HEK293 (cell line): ENCODE measurements around the gene FOXC2.
A peak's percentile ranks its signal among the peaks of the same experiment; 100 is the strongest.

Experiments used
- CTCF ChIA-PET: fragments of 350-600 bp; formaldehyde crosslinking; extraction: SDS; loops from one replicate; lab custom pipeline; 2021; ENCODE audit warnings: antibody characterized with exemption; lab: Yijun Ruan, JAX
- POLR2A ChIA-PET: fragments of 300-600 bp; formaldehyde crosslinking; extraction: SDS; loops from one replicate; lab custom pipeline; 2020; ENCODE audit warnings: antibody characterized with exemption, inconsistent platforms; lab: Yijun Ruan, JAX
- H3K27ac ChIP-seq: fragments of 200-500 bp; sonication (Bioruptor generic); 2 replicates; pipeline ENCODE4 v1.5.1; 2014; ENCODE audit warnings: low read depth, low read length, control low read depth, inconsistent platforms; ENCODE audit errors: extremely low read depth
- H3K36me3 ChIP-seq, 2 experiments: fragments of 200-500 bp in 1 of 2; sonication (Bioruptor generic) in 1 of 2; 1 replicate in 1 of 2; 2 replicates in 1 of 2; pipeline ENCODE4 v1.5.1; 2014 to 2017; ENCODE audit warnings: inconsistent platforms in 2 of 2, low read length in 2 of 2; ENCODE audit not compliant: control insufficient read depth in 2 of 2, insufficient read depth in 1 of 2
- H3K4me1 ChIP-seq: fragments of 200-500 bp; sonication (Bioruptor generic); 2 replicates; pipeline ENCODE4 v1.5.1; 2014; ENCODE audit warnings: mild to moderate bottlenecking, low read length, inconsistent platforms; ENCODE audit not compliant: control insufficient read depth, insufficient read depth
- H3K4me3 ChIP-seq: 2 replicates; pipeline ENCODE4 v1.5.1; 2011; ENCODE audit warnings: low read depth, mild to moderate bottlenecking, control low read depth, low read length, moderate library complexity
- H3K9me3 ChIP-seq: fragments of 200-500 bp; sonication (Bioruptor generic); 2 replicates; pipeline ENCODE4 v1.5.1; 2014; ENCODE audit warnings: low read depth, low read length, inconsistent platforms; ENCODE audit not compliant: control insufficient read depth, insufficient read depth
- ATF2 ChIP-seq: fragments of 450-650 bp; formaldehyde crosslinking; IDR thresholded peaks from 2 replicates; pipeline ENCODE4 v1.5.1; 2016; ENCODE audit warnings: missing biosample characterization, missing genetic modification characterization, low read depth
- ELK4 ChIP-seq: IDR thresholded peaks from 2 replicates; pipeline ENCODE4 v1.6.1; 2011; ENCODE audit warnings: mild to moderate bottlenecking, low read depth, low read length, borderline replicate concordance
- GLI2 ChIP-seq: fragments of 450-650 bp; formaldehyde crosslinking; IDR thresholded peaks from 2 replicates; pipeline ENCODE4; 2017; ENCODE audit warnings: missing biosample characterization, missing genetic modification characterization, low read depth, borderline replicate concordance
- HIC1 ChIP-seq: fragments of 450-650 bp; formaldehyde crosslinking; IDR thresholded peaks from 2 replicates; pipeline ENCODE4 v1.5.1; 2016; ENCODE audit warnings: missing biosample characterization, missing genetic modification characterization
- OSR2 ChIP-seq: fragments of 450-650 bp; formaldehyde crosslinking; IDR thresholded peaks from 2 replicates; pipeline ENCODE4 v1.5.1; 2016; ENCODE audit warnings: missing biosample characterization, missing genetic modification characterization
- PRDM6 ChIP-seq: fragments of 450-650 bp; formaldehyde crosslinking; IDR thresholded peaks from 2 replicates; pipeline ENCODE4 v1.5.1; 2017; ENCODE audit warnings: missing biosample characterization, missing genetic modification characterization
- TCF7L2 ChIP-seq: IDR thresholded peaks from 2 replicates; pipeline ENCODE4 v1.6.1; 2011; ENCODE audit warnings: low read depth, mild to moderate bottlenecking, inconsistent platforms, low read length, moderate library complexity, borderline replicate concordance
- TSHZ1 ChIP-seq: fragments of 450-650 bp; formaldehyde crosslinking; IDR thresholded peaks from 2 replicates; pipeline ENCODE4 v1.5.1; 2016; ENCODE audit warnings: missing biosample characterization, missing genetic modification characterization, borderline replicate concordance
- ZBTB1 ChIP-seq: fragments of 450-650 bp; formaldehyde crosslinking; IDR thresholded peaks from 2 replicates; pipeline ENCODE4 v1.5.1; 2016; ENCODE audit warnings: missing biosample characterization, missing genetic modification characterization
- ZBTB20 ChIP-seq: fragments of 450-650 bp; formaldehyde crosslinking; IDR thresholded peaks from 2 replicates; pipeline ENCODE4 v1.5.1; 2016; ENCODE audit warnings: missing biosample characterization, missing genetic modification characterization
- ZNF132 ChIP-seq: fragments of 450-650 bp; formaldehyde crosslinking; IDR thresholded peaks from 2 replicates; pipeline ENCODE4 v1.5.1; 2017; ENCODE audit warnings: missing biosample characterization, missing genetic modification characterization, borderline replicate concordance
- ZNF174 ChIP-seq: fragments of 450-650 bp; formaldehyde crosslinking; IDR thresholded peaks from 2 replicates; pipeline ENCODE4 v1.5.0; 2017; ENCODE audit warnings: missing biosample characterization, mild to moderate bottlenecking, missing genetic modification characterization
- ZNF24 ChIP-seq: fragments of 450-650 bp; formaldehyde crosslinking; IDR thresholded peaks from 2 replicates; pipeline ENCODE4 v1.5.1; 2016; ENCODE audit warnings: missing biosample characterization, missing genetic modification characterization
- ZNF335 ChIP-seq: fragments of 450-650 bp; formaldehyde crosslinking; conservative IDR thresholded peaks from 2 replicates; pipeline ENCODE4 v1.5.1; 2016; ENCODE audit warnings: missing biosample characterization, missing genetic modification characterization
- ZNF555 ChIP-seq: fragments of 450-650 bp; formaldehyde crosslinking; conservative IDR thresholded peaks from 2 replicates; pipeline ENCODE4 v1.5.1; 2017; ENCODE audit warnings: missing biosample characterization, mild to moderate bottlenecking, missing genetic modification characterization, inconsistent platforms
- ZNF560 ChIP-seq: fragments of 450-650 bp; formaldehyde crosslinking; IDR thresholded peaks from 2 replicates; pipeline ENCODE4 v1.5.1; 2017; ENCODE audit warnings: missing biosample characterization, missing genetic modification characterization, borderline replicate concordance
- ZNF624 ChIP-seq: fragments of 450-650 bp; formaldehyde crosslinking; IDR thresholded peaks from 2 replicates; pipeline ENCODE4 v1.5.1; 2017; ENCODE audit warnings: missing biosample characterization, missing genetic modification characterization
- ZNF660 ChIP-seq: fragments of 450-650 bp; IDR thresholded peaks from 2 replicates; pipeline ENCODE4 v1.5.1; 2018; ENCODE audit warnings: missing biosample characterization, mild to moderate bottlenecking, missing genetic modification characterization
- ZNF664 ChIP-seq: fragments of 450-650 bp; formaldehyde crosslinking; IDR thresholded peaks from 2 replicates; pipeline ENCODE4 v1.5.1; 2016; ENCODE audit warnings: missing biosample characterization, missing genetic modification characterization

The FOXC2 gene

GRCh38 chr16:86594721-86595120 is 28.1 kb downstream of the FOXC2 start:
- Histone ChIP-seq H3K27ac (no peak overlapping the region), H3K36me3 (no peaks in the 10 kb centered on the region), H3K9me3 (no peaks in the 10 kb centered on the region), H3K4me1 (no peaks in the 10 kb centered on the region), H3K4me3 (no peak overlapping the region)
- ChIA-PET POLR2A (no interaction called here), CTCF (no interaction called here)
- TF ChIP-seq ZNF24, result no peak
- TF ChIP-seq ZNF624 (tag by site-specific recombination), result no peak
- no peak for TF ChIP-seq PRDM6 (tag by site-specific recombination)
- TF ChIP-seq ZNF555 (tag by site-specific recombination), result no peak

GRCh38 chr16:86595983-86596605 is 29.5 kb downstream of the FOXC2 start:
- ChIA-PET POLR2A (interaction anchor here (0.6 kb wide), 1 partner anchor 20 kb away, joined by 4 read pairs; no protein-coding TSS in a partner anchor), CTCF (interaction anchor here (0.5 to 1.3 kb wide), 3 partner anchors 21 to 787 kb away, joined by 3 to 4 read pairs (median 3); partner anchors contain the start of gene FBXO31)
- H3K36me3 ChIP-seq, result no peaks in the 10 kb centered on the region
- H3K27ac ChIP-seq, result no peak overlapping the region
- no peaks in the 10 kb centered on the region for H3K9me3 ChIP-seq
- no peak overlapping the region for H3K4me3 ChIP-seq
- no peaks in the 10 kb centered on the region for H3K4me1 ChIP-seq
- 0 out of 2 replicates have a peak, but pooled peaks have one; percentile 30 for TF ChIP-seq ZNF660 (tag by site-specific recombination)
- TF ChIP-seq ATF2 (tag by site-specific recombination), result peak; percentile 77
- TF ChIP-seq OSR2, result no peak
- no peak for TF ChIP-seq GLI2 (tag by site-specific recombination)
- TF ChIP-seq TSHZ1 (tag by site-specific recombination), result no peak
- TF ChIP-seq ZNF174 (tag by site-specific recombination), result no peak
- TF ChIP-seq HIC1 (tag by site-specific recombination), result no peak
- peak; percentile 70; the same call in 1 of the 2 replicates for TF ChIP-seq ZNF664 (tag by site-specific recombination)
- no peak for TF ChIP-seq ZNF560
- no peak for TF ChIP-seq ZNF132 (tag by site-specific recombination)
- TF ChIP-seq ZNF335 (tag by site-specific recombination), result no peak
- no peak for TF ChIP-seq ELK4
- TF ChIP-seq ZBTB20 (tag by site-specific recombination), result peak; percentile 39; the same call in 1 of the 2 replicates
- no peak for TF ChIP-seq ZBTB1
- no peak for TF ChIP-seq TCF7L2
- TF ChIP-seq, all 188 proteins: peak for 4
